SW 1271 (cell line): Measurements from ENCODE around the gene RBM24.

ENCODE experiments used
- DNase-seq, 2 experiments: peaks; one replicate each; lab custom pipeline; 2025; lab: John Stamatoyannopoulos, UW

The RBM24 gene

DNA sequence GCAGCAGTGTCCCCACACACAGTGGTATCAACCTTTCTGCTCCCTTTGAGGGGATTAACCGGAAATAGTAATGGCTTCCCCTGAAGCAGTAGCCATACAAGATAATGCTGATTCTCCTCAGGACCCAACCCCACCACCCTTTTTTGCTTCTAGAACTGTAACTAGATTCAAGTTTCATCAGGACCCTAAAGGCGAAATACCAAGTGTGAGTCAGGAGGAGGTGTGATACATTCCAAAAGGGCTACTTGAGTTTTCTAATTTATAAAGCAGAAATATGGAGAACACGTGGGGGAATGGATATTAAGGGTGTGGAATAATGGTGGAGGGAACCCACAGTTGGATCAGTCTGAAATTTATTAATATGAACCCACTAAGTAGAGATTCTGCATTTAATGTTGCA is 60.7 kb downstream of the RBM24 start:
- DNase-seq = no peak

DNA sequence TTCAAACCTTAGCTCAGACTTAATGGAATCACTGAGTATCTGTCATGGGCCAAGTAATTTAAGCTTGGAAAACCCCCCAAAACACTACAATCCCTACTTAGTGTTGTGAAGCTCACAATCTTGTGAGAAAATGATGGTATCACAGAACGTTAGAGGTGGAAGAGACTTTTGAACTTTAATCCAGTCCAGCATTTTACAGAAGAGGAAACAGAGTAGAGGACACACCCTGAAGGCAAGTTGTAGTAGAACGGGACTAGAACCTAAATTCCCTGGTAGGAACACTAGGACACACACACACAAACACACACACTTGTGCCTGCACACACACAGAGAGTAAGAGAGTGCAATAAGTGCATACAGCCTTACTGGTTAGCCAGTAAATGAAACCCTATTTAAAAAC is 62.1 kb downstream of the RBM24 start:
- DNase-seq = no peak
